PC-3 (cell line): ENCODE results near the gene TUBGCP3.

Experiments
- CTCF ChIP-seq: fragments of 300-600 bp; sonication (generic); conservative IDR thresholded peaks from 2 replicates; pipeline ENCODE4 v1.5.1; 2017; ENCODE audit warnings: antibody characterized with exemption, low read depth, mild to moderate bottlenecking, low read length
- EZH2 ChIP-seq: fragments of 300-600 bp; sonication (generic); IDR thresholded peaks from one replicate; pipeline ENCODE4 v1.6.1; 2017; ENCODE audit warnings: antibody characterized with exemption, mild to moderate bottlenecking, low read length; ENCODE audit not compliant: unreplicated experiment

GRCh38 chr13:112623051-112623711 is 35.2 kb upstream of the TUBGCP3 start:
- TF ChIP-seq CTCF (no peak), EZH2 (no peak)
